NCI-H748 (cell line): ENCODE data around the gene TAF1C.
A peak's percentile ranks its signal among the peaks of the same experiment; 100 is the strongest.
"Not testable (repeated sequence)": the region's sequence is repeated elsewhere in the genome, so short reads cannot be mapped to it uniquely, and the experiment has no call there.

Source experiments
- DNase-seq: peaks from one replicate; lab custom pipeline; 2025; ENCODE audit not compliant: unreplicated experiment; lab: John Stamatoyannopoulos, UW

TAF1C gene

GRCh38 chr16:84212631-84213030, 25.8 kb upstream of the TAF1C start:
- DNase-seq, result no peak

GRCh38 chr16:84212154-84212553, 25.3 kb upstream of the TAF1C start:
- DNase-seq, result no peak

- no peak for DNase-seq
Observed at GRCh38 chr16:84209989-84210388, 23.1 kb upstream of the TAF1C start.

- DNase-seq, result no peak
Observed at GRCh38 chr16:84207879-84208278, 21.0 kb upstream of the TAF1C start.

- DNase-seq, result no peak
Observed at GRCh38 chr16:84207251-84207650, 20.4 kb upstream of the TAF1C start.

- DNase-seq, result no peak
Observed at GRCh38 chr16:84205976-84206691, 19.3 kb upstream of the TAF1C start.

GRCh38 chr16:84205123-84205522, 18.3 kb upstream of the TAF1C start:
- not testable (repeated sequence) for DNase-seq

- not testable (repeated sequence) for DNase-seq
Observed at GRCh38 chr16:84204551-84204950, 17.7 kb upstream of the TAF1C start.

GRCh38 chr16:84199861-84200260, 13.0 kb upstream of the TAF1C start:
- no peak for DNase-seq

GRCh38 chr16:84199097-84199496, 12.2 kb upstream of the TAF1C start:
- no peak for DNase-seq

GRCh38 chr16:84198401-84198800, 11.5 kb upstream of the TAF1C start:
- DNase-seq, result no peak

- no peak for DNase-seq
Observed at GRCh38 chr16:84197466-84198128, 10.7 kb upstream of the TAF1C start.

GRCh38 chr16:84196727-84197394, 10.0 kb upstream of the TAF1C start:
- DNase-seq, result no peak

- DNase-seq, result no peak
Observed at GRCh38 chr16:84196101-84196500, 9.2 kb upstream of the TAF1C start.

GRCh38 chr16:84195201-84196093, 8.6 kb upstream of the TAF1C start:
- no peak for DNase-seq

- peak; percentile 68 for DNase-seq
Observed at GRCh38 chr16:84194470-84195200, 7.8 kb upstream of the TAF1C start.

- no peak for DNase-seq
Observed at GRCh38 chr16:84194018-84194417, 7.2 kb upstream of the TAF1C start.

- DNase-seq, result no peak
Observed at GRCh38 chr16:84193480-84193879, 6.6 kb upstream of the TAF1C start.

GRCh38 chr16:84191466-84191865, 4.6 kb upstream of the TAF1C start:
- DNase-seq, result no peak

GRCh38 chr16:84190731-84191388, 4.0 kb upstream of the TAF1C start, which contains the start of gene ADAD2:
TSS of gene ADAD2 (plus strand) at chr16:84191157. CDS start at chr16:84191231, 74 bp downstream.
- DNase-seq, result no peak
